Measurements from ENCODE around the gene ALCAM.

Gene ALCAM

GRCh38 chr3:105366326-105367062 is at the start of gene ALCAM:
TSS of gene ALCAM (plus strand) at chr3:105366909.
- DNase-seq: peak; percentile 99

DNA sequence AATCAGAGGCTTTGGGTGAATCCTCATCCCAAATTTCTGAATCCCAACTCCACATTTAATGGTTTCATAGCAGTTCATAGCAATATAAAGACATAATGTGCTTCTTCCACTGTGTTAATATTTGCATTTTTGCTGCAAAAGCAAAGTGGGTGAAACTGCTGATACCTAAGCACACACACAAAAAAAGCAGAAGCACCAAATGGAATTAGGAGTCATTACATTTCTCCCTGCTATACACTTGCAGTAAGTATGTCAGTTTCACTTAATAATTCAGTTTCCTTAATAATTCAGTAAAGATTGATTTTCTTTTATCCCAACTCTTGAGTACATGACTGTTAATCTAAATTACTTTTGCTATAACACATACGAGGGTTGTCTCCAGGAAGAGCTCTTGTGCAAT is 48.9 kb upstream of the ALCAM start:
- no peak for DNase-seq

- DNase-seq: no peak
These were observed 44.0 kb upstream of the ALCAM start for GRCh38 chr3:105322570-105323273.

DNA sequence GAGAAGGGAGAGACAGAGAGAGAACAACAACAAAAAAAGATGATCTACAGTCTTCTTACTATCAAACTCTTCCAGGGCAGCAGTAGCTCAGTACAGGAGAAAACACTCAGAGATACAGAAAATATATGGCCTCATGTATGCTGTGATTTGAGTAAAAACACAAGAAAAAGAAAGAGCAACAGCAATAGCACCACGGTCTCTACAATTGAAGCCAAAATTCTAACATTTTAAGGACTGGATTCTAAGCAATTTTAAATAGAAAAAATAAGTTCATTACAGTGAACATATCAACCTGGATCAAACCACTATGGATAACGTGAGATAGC is 43.5 kb upstream of the ALCAM start:
- no peak for DNase-seq

GRCh38 chr3:105324951-105325350 is 41.8 kb upstream of the ALCAM start:
- no peak for DNase-seq

DNA sequence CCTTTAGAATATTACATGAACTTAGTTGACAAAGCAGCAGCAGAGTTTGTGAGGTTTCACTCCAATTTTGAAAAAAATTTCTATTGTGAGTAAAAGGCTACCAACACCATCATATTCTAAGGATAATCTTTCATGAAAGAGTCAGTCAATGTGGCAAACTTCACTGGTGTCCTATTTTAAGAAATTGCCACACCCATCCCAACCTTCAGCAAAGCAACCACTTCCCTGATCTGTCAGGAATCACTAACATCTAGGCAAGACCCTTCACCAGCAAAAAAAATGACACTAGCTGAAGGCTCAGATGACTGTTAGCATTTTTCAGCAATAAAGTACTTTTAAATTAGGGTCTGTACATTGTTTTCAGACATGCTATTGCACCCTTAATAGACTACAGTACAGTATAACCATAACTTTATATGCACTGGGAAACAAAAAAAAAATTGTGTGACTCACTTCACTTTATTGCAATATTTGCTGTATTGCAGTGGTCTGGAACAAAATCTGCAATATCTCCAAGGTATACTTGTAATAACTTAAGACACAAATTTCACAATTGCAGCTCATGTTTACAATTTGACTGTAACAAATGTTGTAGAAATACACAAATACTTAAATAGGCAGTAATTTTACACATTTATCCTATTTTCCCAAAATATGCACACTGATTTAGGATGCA is 38.9 kb upstream of the ALCAM start:
- DNase-seq: no peak

- DNase-seq: no peak
These were observed 38.4 kb upstream of the ALCAM start for GRCh38 chr3:105328338-105328730.

- DNase-seq: no peak
These were observed 33.7 kb upstream of the ALCAM start for GRCh38 chr3:105332961-105333360.

GRCh38 chr3:105334138-105334882 is 32.4 kb upstream of the ALCAM start:
- DNase-seq: peak; percentile 63

GRCh38 chr3:105339946-105340345 is 26.8 kb upstream of the ALCAM start:
- no peak for DNase-seq

GRCh38 chr3:105343991-105344390 is 22.7 kb upstream of the ALCAM start:
- no peak for DNase-seq

DNA sequence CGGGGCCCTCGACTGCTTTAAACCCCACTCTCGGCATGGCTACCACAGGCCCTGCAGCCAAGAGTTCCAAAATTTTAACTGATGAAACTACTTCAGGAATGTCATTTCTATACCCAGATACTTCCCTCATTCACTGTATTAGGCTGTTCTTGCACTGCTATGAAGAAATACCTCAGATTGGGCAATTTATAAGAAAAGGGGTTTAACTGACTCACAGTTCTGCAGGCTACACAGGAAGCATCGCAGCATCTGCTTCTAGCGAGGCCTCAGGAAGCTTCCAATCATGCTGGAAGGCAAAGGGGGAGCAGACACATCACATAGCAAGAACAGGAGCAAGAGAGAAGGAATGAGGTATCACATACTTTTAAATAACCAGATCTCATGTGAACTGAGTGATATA is 21.6 kb upstream of the ALCAM start:
- no peak for DNase-seq

- no peak for DNase-seq
These were observed 18.9 kb upstream of the ALCAM start for GRCh38 chr3:105347625-105348302.

GRCh38 chr3:105348307-105348706 is 18.4 kb upstream of the ALCAM start:
- DNase-seq: no peak

GRCh38 chr3:105349684-105350387 is 16.9 kb upstream of the ALCAM start:
- DNase-seq: peak; percentile 14

DNA sequence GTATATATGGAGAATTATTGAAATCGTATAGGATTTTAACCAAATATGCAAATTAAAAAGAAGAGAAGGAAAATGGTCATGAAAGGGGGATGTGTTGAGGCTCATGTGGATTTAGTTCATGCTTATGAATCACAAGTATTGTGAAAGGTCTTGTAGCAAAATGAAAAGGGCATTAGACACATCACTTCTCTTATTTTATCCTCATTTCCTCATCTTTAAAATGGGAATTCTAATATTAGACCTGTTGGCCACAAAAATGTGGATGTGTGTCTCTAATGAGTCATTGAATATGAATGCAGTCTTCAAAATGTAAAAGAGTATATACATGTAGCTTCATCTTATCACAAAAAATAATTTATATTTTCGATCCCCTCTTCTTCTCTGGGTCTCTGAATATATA is 14.9 kb upstream of the ALCAM start:
- DNase-seq: peak; percentile 84

- DNase-seq: peak; percentile 36
These were observed 13.7 kb upstream of the ALCAM start for GRCh38 chr3:105352976-105353375.

DNA sequence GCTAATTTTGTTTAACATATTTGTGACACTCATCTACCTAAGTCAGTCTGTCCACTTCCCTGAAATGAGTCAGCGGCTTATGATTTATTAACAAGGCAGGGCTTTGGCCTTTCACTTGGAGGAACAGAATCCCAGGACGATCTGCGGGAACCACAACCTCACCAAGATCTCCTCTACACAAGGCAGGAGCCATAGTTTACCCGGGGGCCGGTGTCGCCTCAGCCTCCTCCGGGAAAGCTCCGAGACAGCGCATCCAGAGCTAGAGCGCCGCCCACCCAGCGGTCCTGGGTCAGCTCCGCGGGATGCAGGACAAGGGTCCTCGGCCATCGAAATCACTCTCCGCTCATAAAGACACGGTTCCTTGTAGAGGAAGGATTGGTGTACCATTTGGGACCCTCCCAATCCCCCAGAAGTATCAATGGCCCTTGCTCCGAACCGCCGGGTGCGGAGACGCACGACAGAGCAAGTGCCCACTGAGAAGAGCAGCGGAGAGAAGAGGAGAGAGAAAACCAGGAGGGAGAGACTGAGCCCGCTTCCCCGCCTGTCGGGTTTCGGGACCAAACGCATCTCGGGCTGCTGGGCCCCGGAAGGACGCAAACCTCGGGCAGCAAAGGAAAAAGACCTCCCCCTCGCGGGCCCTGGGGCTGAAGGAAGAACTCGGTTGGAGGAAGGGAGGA is 13.1 kb upstream of the ALCAM start:
- DNase-seq: peak; percentile 32

GRCh38 chr3:105354429-105354828 is 12.3 kb upstream of the ALCAM start:
- peak; percentile 22 for DNase-seq

GRCh38 chr3:105355408-105356061 is 11.2 kb upstream of the ALCAM start:
- peak; percentile 57 for DNase-seq

DNA sequence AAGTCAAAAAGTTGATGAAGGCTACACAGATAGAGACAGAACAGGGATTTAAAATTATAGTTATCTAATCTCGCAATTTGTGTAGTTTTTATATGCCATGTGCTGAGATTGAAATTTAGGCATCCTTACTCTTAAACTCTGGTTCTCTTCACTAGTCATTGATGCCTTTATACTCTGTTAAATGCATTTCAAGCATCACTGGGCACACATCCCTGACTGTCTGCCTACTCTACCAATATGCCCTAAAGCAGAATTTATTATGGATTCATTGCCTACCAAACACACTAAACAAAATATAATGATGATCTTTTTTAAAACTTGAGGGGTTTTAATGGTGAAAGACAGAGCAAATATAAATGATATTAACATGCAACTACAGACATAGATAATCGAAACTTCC is 10.3 kb upstream of the ALCAM start:
- DNase-seq: no peak

Measured in fibroblast of skin of right quadriceps (primary cell).